Hepatocyte (in vitro differentiated cells): ENCODE measurements around the gene FOXK1.

Experiments used
- CTCF ChIP-seq: fragments of 200-600 bp; sonication (generic); IDR thresholded peaks from 2 replicates; pipeline ENCODE4 v1.5.1; 2016; ENCODE audit warnings: antibody characterized with exemption, mild to moderate bottlenecking; ENCODE audit not compliant: poor library complexity
- EZH2phosphoT487 ChIP-seq: fragments of 200-600 bp; sonication (generic); IDR thresholded peaks from one replicate; pipeline ENCODE4 v1.6.1; 2018; ENCODE audit warnings: antibody characterized with exemption, mild to moderate bottlenecking, low read depth, moderate library complexity; ENCODE audit not compliant: unreplicated experiment, severe bottlenecking

DNA sequence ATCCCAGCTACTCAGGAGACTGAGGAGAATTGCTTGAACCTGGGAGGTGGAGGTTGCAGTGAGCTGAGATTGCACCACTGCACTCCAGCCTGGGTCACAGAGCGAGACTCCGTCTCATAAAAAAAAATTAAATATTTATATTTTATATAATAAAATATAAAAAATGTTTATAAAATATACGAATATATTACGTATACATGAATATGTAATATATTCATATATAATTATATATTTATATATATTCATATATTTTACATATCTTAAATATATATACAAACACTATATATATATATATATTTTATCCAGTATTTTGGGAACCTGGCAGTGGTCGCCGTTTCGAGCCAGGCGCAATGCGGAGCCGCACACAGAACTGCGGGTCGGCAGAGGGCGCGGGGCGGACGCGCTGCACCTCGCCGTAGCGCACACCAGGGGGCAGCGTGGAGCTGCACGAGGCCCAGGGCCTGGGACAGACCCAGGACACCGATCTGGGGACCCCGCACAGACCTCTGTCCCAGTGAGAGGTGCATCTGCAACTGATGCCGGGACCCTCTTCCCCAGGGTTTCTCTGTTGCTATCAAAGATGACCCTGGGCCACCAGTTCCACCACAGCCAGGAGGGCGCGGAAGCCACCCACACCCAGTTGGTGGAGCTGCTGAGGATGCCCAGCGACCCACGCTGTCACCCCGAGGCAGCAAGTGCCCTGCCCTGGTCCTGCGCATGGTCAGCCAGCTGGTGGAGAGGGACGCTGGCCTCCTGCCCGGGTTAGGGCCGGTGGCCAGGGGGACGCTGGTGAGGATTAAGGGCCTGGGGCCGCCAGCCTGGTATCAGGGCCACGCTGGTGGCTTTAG is 116.0 kb downstream of the FOXK1 start:
- peak; percentile 86 for TF ChIP-seq CTCF
- no peak for TF ChIP-seq EZH2phosphoT487
